ENCODE measurements around the gene VMO1.

VMO1 gene

DNA sequence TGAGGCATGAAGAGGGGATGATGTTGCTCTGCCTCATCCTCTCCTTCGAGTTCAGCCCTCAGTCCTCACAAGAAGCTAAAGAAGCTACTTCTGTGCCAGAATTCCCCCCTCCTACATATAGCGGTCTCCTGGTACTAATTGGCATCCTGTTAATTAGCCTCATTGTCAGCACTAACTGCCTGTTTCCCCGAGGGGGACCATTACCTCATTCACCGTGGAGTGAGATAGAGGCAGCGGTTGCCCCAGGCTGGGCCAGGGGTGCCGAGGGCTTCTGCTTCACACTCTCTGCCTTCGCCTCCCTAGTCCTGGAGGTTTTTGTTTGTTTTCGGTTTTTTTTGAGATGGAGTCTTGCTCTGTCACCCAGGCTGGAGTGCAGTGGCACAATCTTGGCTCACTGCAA is 41.2 kb upstream of the VMO1 start:
- no peaks in the 10 kb centered on the region for H4K20me1 ChIP-seq (ENCODE audit: insufficient read depth)
- no peak overlapping the region for H3K9ac ChIP-seq
- H3K36me3 ChIP-seq (ENCODE audit: insufficient read depth), result no peaks in the 10 kb centered on the region
- TF ChIP-seq, protein P1, sequence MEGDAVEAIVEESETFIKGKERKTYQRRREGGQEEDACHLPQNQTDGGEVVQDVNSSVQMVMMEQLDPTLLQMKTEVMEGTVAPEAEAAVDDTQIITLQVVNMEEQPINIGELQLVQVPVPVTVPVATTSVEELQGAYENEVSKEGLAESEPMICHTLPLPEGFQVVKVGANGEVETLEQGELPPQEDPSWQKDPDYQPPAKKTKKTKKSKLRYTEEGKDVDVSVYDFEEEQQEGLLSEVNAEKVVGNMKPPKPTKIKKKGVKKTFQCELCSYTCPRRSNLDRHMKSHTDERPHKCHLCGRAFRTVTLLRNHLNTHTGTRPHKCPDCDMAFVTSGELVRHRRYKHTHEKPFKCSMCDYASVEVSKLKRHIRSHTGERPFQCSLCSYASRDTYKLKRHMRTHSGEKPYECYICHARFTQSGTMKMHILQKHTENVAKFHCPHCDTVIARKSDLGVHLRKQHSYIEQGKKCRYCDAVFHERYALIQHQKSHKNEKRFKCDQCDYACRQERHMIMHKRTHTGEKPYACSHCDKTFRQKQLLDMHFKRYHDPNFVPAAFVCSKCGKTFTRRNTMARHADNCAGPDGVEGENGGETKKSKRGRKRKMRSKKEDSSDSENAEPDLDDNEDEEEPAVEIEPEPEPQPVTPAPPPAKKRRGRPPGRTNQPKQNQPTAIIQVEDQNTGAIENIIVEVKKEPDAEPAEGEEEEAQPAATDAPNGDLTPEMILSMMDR (conservative IDR thresholded peaks at IDR 0.05; ENCODE audit: low read depth, low read length), result no peak
- H3K4me2 ChIP-seq, result no peak overlapping the region
- no peak overlapping the region for H3K4me3 ChIP-seq (IDR thresholded peaks at IDR 0.05; ENCODE audit: insufficient read depth, low read depth, low read length)
- no peaks in the 10 kb centered on the region for H3K27me3 ChIP-seq (ENCODE audit: insufficient read depth, low read depth)
- H3K4me1 ChIP-seq (ENCODE audit: low read depth, poor library complexity, severe bottlenecking), result no peaks in the 10 kb centered on the region
- H3K27ac ChIP-seq, result no peak overlapping the region
- no peak overlapping the region for H2AFZ ChIP-seq (ENCODE audit: low read depth)
- H3K79me2 ChIP-seq (ENCODE audit: insufficient read depth, low read depth), result no peaks in the 10 kb centered on the region

DNA sequence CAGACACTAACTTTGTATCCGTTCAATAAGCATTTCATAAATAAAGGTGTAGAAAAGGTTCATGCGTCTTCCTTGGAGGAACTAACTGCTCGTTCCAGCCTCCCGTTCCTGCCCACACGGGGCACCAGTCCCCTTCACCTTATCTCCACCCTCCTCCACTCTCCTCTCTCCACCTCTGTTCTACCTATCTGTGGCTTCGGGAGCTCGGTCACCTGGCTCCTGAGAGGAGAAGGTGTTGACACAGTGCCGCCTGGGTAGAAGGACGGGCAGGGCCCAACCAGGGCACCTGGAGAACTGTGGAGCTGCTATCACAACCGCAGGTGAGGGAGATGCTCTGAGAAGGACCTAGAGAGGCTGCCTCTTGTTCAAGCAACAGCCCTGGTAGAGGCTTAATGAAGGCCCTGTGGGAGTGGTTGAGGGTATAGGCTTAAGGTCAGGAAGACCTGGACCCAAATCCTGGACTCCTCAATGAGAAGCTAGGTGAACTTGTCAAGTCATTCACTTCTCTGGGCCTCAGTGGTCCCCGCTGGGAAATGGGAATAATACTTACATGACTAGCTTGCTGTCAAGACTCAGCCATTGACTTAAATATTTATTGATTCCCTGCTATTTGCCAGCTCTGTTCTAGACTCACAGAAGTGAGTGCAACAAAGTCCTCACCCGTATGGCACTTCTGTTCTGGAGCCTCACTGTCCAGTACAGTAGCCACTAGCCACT is 37.4 kb upstream of the VMO1 start:
- Histone ChIP-seq H3K9ac (no peak overlapping the region), H3K36me3 (ENCODE audit: insufficient read depth) (no peaks in the 10 kb centered on the region), H2AFZ (ENCODE audit: low read depth) (no peak overlapping the region), H3K4me1 (ENCODE audit: low read depth, poor library complexity, severe bottlenecking) (no peaks in the 10 kb centered on the region), H3K27ac (no peak overlapping the region), H4K20me1 (ENCODE audit: insufficient read depth) (no peaks in the 10 kb centered on the region), H3K27me3 (ENCODE audit: insufficient read depth, low read depth) (no peaks in the 10 kb centered on the region), H3K4me3 (IDR thresholded peaks at IDR 0.05; ENCODE audit: insufficient read depth, low read depth, low read length) (no peak overlapping the region), H3K4me2 (no peak overlapping the region), H3K79me2 (ENCODE audit: insufficient read depth, low read depth) (no peaks in the 10 kb centered on the region)
- TF ChIP-seq, protein P1 (conservative IDR thresholded peaks at IDR 0.05; ENCODE audit: low read depth, low read length), result no peak

DNA sequence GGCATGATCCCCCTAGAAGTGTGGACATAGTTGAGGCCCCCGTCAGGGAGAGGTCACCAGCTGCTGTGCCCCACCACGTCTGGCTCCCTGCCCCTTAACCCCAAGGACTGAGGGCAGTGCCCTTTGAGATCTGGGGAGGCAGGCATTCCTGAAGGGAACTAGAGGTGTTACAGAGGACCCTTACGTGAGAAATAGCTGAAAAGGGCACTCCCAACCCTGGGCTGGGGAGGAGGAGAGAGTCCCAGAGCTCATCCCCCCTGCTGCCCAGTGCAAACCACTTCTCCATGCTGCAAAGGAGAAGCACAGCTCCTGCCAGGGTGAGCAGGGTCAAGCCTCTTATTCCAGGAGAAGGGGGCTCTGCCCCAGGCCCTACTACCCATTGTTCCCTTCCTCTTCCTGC is 36.7 kb upstream of the VMO1 start:
- no peaks in the 10 kb centered on the region for H3K27me3 ChIP-seq (ENCODE audit: insufficient read depth, low read depth)
- no peak overlapping the region for H3K4me2 ChIP-seq
- no peak overlapping the region for H2AFZ ChIP-seq (ENCODE audit: low read depth)
- H4K20me1 ChIP-seq (ENCODE audit: insufficient read depth), result no peaks in the 10 kb centered on the region
- no peak overlapping the region for H3K9ac ChIP-seq
- H3K4me1 ChIP-seq (ENCODE audit: low read depth, poor library complexity, severe bottlenecking), result no peaks in the 10 kb centered on the region
- no peaks in the 10 kb centered on the region for H3K36me3 ChIP-seq (ENCODE audit: insufficient read depth)
- H3K4me3 ChIP-seq (IDR thresholded peaks at IDR 0.05; ENCODE audit: insufficient read depth, low read depth, low read length), result no peak overlapping the region
- TF ChIP-seq, protein P1 (conservative IDR thresholded peaks at IDR 0.05; ENCODE audit: low read depth, low read length), result no peak
- H3K27ac ChIP-seq, result no peak overlapping the region
- H3K79me2 ChIP-seq (ENCODE audit: insufficient read depth, low read depth), result no peaks in the 10 kb centered on the region

DNA sequence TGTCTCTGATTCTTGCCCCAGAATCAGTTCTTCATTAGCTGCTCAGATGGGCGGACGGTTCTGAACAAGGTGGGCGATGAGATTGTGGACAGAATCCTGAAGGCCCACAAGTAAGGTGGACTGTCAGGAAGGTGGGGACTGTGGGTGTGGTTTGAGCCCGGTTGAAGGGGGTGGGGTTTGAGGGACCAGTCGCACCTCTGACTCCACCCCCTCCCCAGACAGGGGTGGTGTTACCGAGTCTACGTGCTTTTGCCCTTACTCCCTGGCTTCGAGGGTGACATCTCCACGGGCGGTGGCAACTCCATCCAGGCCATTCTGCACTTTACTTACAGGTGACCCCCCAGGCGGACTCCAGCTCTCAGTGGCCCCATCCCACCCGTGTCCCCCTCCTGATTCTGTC is 32.1 kb upstream of the VMO1 start:
- H4K20me1 ChIP-seq (ENCODE audit: insufficient read depth), result no peaks in the 10 kb centered on the region
- no peaks in the 10 kb centered on the region for H3K36me3 ChIP-seq (ENCODE audit: insufficient read depth)
- no peak overlapping the region for H3K4me2 ChIP-seq
- H3K27me3 ChIP-seq (ENCODE audit: insufficient read depth, low read depth), result no peaks in the 10 kb centered on the region
- H3K27ac ChIP-seq, result no peak overlapping the region
- no peaks in the 10 kb centered on the region for H3K4me1 ChIP-seq (ENCODE audit: low read depth, poor library complexity, severe bottlenecking)
- TF ChIP-seq, protein P1 (conservative IDR thresholded peaks at IDR 0.05; ENCODE audit: low read depth, low read length), result no peak
- H2AFZ ChIP-seq (ENCODE audit: low read depth), result no peak overlapping the region
- no peak overlapping the region for H3K4me3 ChIP-seq (IDR thresholded peaks at IDR 0.05; ENCODE audit: insufficient read depth, low read depth, low read length)
- no peaks in the 10 kb centered on the region for H3K79me2 ChIP-seq (ENCODE audit: insufficient read depth, low read depth)
- H3K9ac ChIP-seq, result no peak overlapping the region
